Measurements from ENCODE around the gene ARHGAP21.
"Not testable (repeated sequence)": the region's sequence is repeated elsewhere in the genome, so short reads cannot be mapped to it uniquely, and the experiment has no call there.

- not testable (repeated sequence) for TF ChIP-seq CTCF (conservative IDR thresholded peaks at IDR 0.05 in 1 of 2, IDR thresholded peaks at IDR 0.05 in 1 of 2; ENCODE audit: extremely low read depth in 1 of 2, insufficient read depth in 1 of 2, low read depth in 1 of 2, low read length in 2 of 2); EZH2 (IDR thresholded peaks at IDR 0.05; ENCODE audit: borderline replicate concordance, low read length)
These were observed 102.5 kb downstream of the ARHGAP21 start for GRCh38 chr10:24621035-24621795.

All from mammary epithelial cell (primary cell).